ENCODE results near the gene INTS7.

DNA sequence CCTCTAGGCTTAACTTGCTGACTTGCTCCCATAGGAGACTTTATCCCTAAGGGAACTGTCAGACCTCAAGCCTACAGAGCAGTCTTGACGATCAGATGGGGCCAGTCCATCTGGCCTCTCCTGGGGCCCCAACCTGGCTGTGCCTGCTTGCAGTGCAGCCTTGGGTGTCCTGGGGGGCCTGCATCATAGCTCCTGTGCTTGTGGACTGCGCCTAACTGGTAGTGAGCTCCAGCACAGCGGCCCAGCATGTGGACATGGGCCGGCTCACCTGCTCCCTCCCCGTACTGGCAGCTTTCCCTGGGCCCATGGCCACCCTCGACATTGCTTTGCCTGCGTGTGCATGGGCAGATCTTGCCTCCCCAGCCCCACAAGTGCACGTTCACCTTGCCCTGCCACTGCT, 76.1 kb downstream of the INTS7 start:
- TF ChIP-seq NCOR1 (IDR thresholded peaks at IDR 0.05) = no peak
- TF ChIP-seq ILF3 (IDR thresholded peaks at IDR 0.05; ENCODE audit: borderline replicate concordance) = no peak
- TF ChIP-seq HOXB6 (CRISPR knock-in tag; IDR thresholded peaks at IDR 0.05; ENCODE audit: borderline replicate concordance) = no peak
- TF ChIP-seq RFX5 (IDR thresholded peaks at IDR 0.05; ENCODE audit: low read depth, low read length) = no peak
- TF ChIP-seq EGR1 (conservative IDR thresholded peaks at IDR 0.05) = no peak
- TF ChIP-seq CEBPB (tag; IDR thresholded peaks at IDR 0.05) = no peak
- TF ChIP-seq GTF2B (IDR thresholded peaks at IDR 0.05; ENCODE audit: extremely low read depth, insufficient read length) = no peak
- no peak for TF ChIP-seq CHD1 (IDR thresholded peaks at IDR 0.05; ENCODE audit: low read length)
- TF ChIP-seq SP1 (CRISPR knock-in tag; IDR thresholded peaks at IDR 0.05) = no peak

Measured in K562 (cell line).